HUES48 (cell line): ENCODE measurements around the gene COPG2.

ENCODE experiments used
- H3K27ac ChIP-seq: one replicate; pipeline ENCODE4 v1.7.0; 2013; ENCODE audit warnings: low read depth, low read length, inconsistent platforms
- H3K27me3 ChIP-seq: 2 replicates; pipeline ENCODE4 v1.6.1; 2013; ENCODE audit warnings: mild to moderate bottlenecking, low read length; ENCODE audit not compliant: control insufficient read depth, insufficient read depth
- H3K36me3 ChIP-seq: 2 replicates; pipeline ENCODE4 v1.6.1; 2013; ENCODE audit warnings: low read length; ENCODE audit not compliant: control insufficient read depth, insufficient read depth
- H3K4me1 ChIP-seq: 2 replicates; pipeline ENCODE4 v1.6.1; 2013; ENCODE audit warnings: mild to moderate bottlenecking, low read length; ENCODE audit not compliant: control insufficient read depth, insufficient read depth
- H3K4me3 ChIP-seq: 2 replicates; pipeline ENCODE4 v1.5.1; 2013; ENCODE audit warnings: mild to moderate bottlenecking, low read depth, low read length
- H3K9ac ChIP-seq: 2 replicates; pipeline ENCODE4 v1.6.1; 2013; ENCODE audit warnings: mild to moderate bottlenecking, low read depth, low read length, moderate library complexity
- H3K9me3 ChIP-seq: 2 replicates; pipeline ENCODE4 v1.6.1; 2013; ENCODE audit warnings: low read length; ENCODE audit not compliant: control insufficient read depth, insufficient read depth

The COPG2 gene

GRCh38 chr7:130486114-130486953, 182.2 kb downstream of the COPG2 start:
- H3K27me3 ChIP-seq, result peaks cover 12% of the 10 kb centered on the region
- H3K9me3 ChIP-seq, result no peaks in the 10 kb centered on the region
- peaks cover 6% of the 10 kb centered on the region; the same call in 1 of the 2 replicates for H3K4me1 ChIP-seq
- H3K36me3 ChIP-seq, result no peaks in the 10 kb centered on the region
- H3K9ac ChIP-seq, result peak overlapping the region; percentile 79
- H3K27ac ChIP-seq, result no peak overlapping the region
- H3K4me3 ChIP-seq, result peak overlapping the region; percentile 84

GRCh38 chr7:130485734-130486113, 182.8 kb downstream of the COPG2 start:
- H3K4me1 ChIP-seq, result peaks cover 6% of the 10 kb centered on the region; the same call in 1 of the 2 replicates
- no peaks in the 10 kb centered on the region for H3K36me3 ChIP-seq
- no peak overlapping the region for H3K9ac ChIP-seq
- peak overlapping the region; percentile 84 for H3K4me3 ChIP-seq
- H3K27ac ChIP-seq, result no peak overlapping the region
- H3K27me3 ChIP-seq, result peaks cover 8% of the 10 kb centered on the region; the same call in 1 of the 2 replicates
- no peaks in the 10 kb centered on the region for H3K9me3 ChIP-seq

- H3K27me3 ChIP-seq, result peaks cover 8% of the 10 kb centered on the region; the same call in 1 of the 2 replicates
- H3K4me3 ChIP-seq, result no peak overlapping the region
- H3K9me3 ChIP-seq, result no peaks in the 10 kb centered on the region
- no peaks in the 10 kb centered on the region for H3K36me3 ChIP-seq
- H3K4me1 ChIP-seq, result no peaks in the 10 kb centered on the region; the same call in 1 of the 2 replicates
- no peak overlapping the region for H3K9ac ChIP-seq
- no peak overlapping the region for H3K27ac ChIP-seq
These were observed 185.5 kb downstream of the COPG2 start for GRCh38 chr7:130483031-130483430.

- Histone ChIP-seq H3K9ac (no peak overlapping the region), H3K36me3 (no peaks in the 10 kb centered on the region), H3K4me3 (no peak overlapping the region), H3K27ac (no peak overlapping the region), H3K9me3 (no peaks in the 10 kb centered on the region), H3K27me3 (peaks cover 8% of the 10 kb centered on the region; the same call in 1 of the 2 replicates), H3K4me1 (no peaks in the 10 kb centered on the region; the same call in 1 of the 2 replicates)
These were observed 186.7 kb downstream of the COPG2 start for GRCh38 chr7:130481898-130482297.

- Histone ChIP-seq H3K27me3 (peaks cover 1% of the 10 kb centered on the region; the same call in 1 of the 2 replicates), H3K4me3 (no peak overlapping the region), H3K4me1 (0 out of 2 replicates have a peak, but pooled peaks cover 3% of the 10 kb centered on the region), H3K27ac (no peak overlapping the region), H3K9me3 (no peaks in the 10 kb centered on the region), H3K9ac (no peak overlapping the region), H3K36me3 (no peaks in the 10 kb centered on the region)
These were observed 188.7 kb downstream of the COPG2 start for GRCh38 chr7:130479716-130480400.

- Histone ChIP-seq H3K36me3 (no peaks in the 10 kb centered on the region), H3K9me3 (no peaks in the 10 kb centered on the region), H3K9ac (no peak overlapping the region), H3K4me1 (0 out of 2 replicates have a peak, but pooled peaks cover 3% of the 10 kb centered on the region), H3K4me3 (no peak overlapping the region), H3K27ac (no peak overlapping the region), H3K27me3 (no peaks in the 10 kb centered on the region)
These were observed 189.6 kb downstream of the COPG2 start for GRCh38 chr7:130478991-130479390.

- no peak overlapping the region for H3K27ac ChIP-seq
- H3K4me3 ChIP-seq, result no peak overlapping the region
- H3K27me3 ChIP-seq, result no peaks in the 10 kb centered on the region
These were observed 192.0 kb downstream of the COPG2 start for GRCh38 chr7:130476297-130477150.

GRCh38 chr7:130475776-130476175, 192.8 kb downstream of the COPG2 start:
- no peaks in the 10 kb centered on the region for H3K9me3 ChIP-seq
- H3K4me3 ChIP-seq, result no peak overlapping the region
- no peaks in the 10 kb centered on the region for H3K36me3 ChIP-seq
- H3K27me3 ChIP-seq, result no peaks in the 10 kb centered on the region
- H3K9ac ChIP-seq, result no peak overlapping the region
- H3K27ac ChIP-seq, result no peak overlapping the region
- H3K4me1 ChIP-seq, result 0 out of 2 replicates have a peak, but pooled peaks cover 3% of the 10 kb centered on the region

More at GRCh38 chr7:130476297-130477150, 192.0 kb downstream of the COPG2 start:
- no peaks in the 10 kb centered on the region for H3K36me3 ChIP-seq
- no peaks in the 10 kb centered on the region for H3K9me3 ChIP-seq
- H3K4me1 ChIP-seq, result 0 out of 2 replicates have a peak, but pooled peaks cover 3% of the 10 kb centered on the region
- H3K9ac ChIP-seq, result no peak overlapping the region

- Histone ChIP-seq H3K4me1 (0 out of 2 replicates have a peak, but pooled peaks cover 3% of the 10 kb centered on the region), H3K9me3 (no peaks in the 10 kb centered on the region), H3K9ac (no peak overlapping the region), H3K4me3 (no peak overlapping the region), H3K27ac (no peak overlapping the region), H3K27me3 (no peaks in the 10 kb centered on the region), H3K36me3 (no peaks in the 10 kb centered on the region)
These were observed 194.7 kb downstream of the COPG2 start for GRCh38 chr7:130473876-130474275.

GRCh38 chr7:130473289-130473688, 195.3 kb downstream of the COPG2 start:
- Histone ChIP-seq H3K9ac (no peak overlapping the region), H3K27ac (no peak overlapping the region), H3K9me3 (no peaks in the 10 kb centered on the region), H3K36me3 (no peaks in the 10 kb centered on the region), H3K4me3 (no peak overlapping the region), H3K27me3 (no peaks in the 10 kb centered on the region), H3K4me1 (0 out of 2 replicates have a peak, but pooled peaks cover 3% of the 10 kb centered on the region)
